GM12878 (cell line): Measurements from ENCODE around the gene SPIB. TPM values are rescaled to one million over a fixed set of nuclear protein-coding genes. Genes with fewer than 3 reads are reported as not detected.

Experiments used
- ATAC-seq: fragments of 200-7000 bp; cut with Tn5 transposase; 3 replicates; pipeline ENCODE4 v1.9.1; 2020; ENCODE audit warnings: mild to moderate bottlenecking, moderate library complexity
- BruUV-seq: library from RNA; stranded (reverse); fragments of 400-500 nt; replicated peaks from 2 replicates; lab custom pipeline; 2021; lab: Mats Ljungman, UMichigan
- CTCF ChIA-PET: fragments of 300-600 bp; sonication (Branson Sonifier 250); formaldehyde crosslinking; extraction: SDS; loops from one replicate; lab custom pipeline; 2021; ENCODE audit warnings: inconsistent platforms; lab: Yijun Ruan, JAX
- POLR2A ChIA-PET: fragments of 350-600 bp; formaldehyde crosslinking; extraction: SDS; loops from one replicate; lab custom pipeline; 2021; ENCODE audit warnings: inconsistent platforms; lab: Charles Lee
- RAD21 ChIA-PET: fragments of 300-600 bp; sonication (Branson Sonifier 250); formaldehyde crosslinking; loops from one replicate; lab custom pipeline; 2023; ENCODE audit warnings: antibody characterized with exemption; ENCODE audit not compliant: unreplicated experiment; lab: Charles Lee
- SMC1A ChIA-PET: fragments of 300-600 bp; sonication (Branson Sonifier 250); formaldehyde crosslinking; loops from one replicate; lab custom pipeline; 2023; ENCODE audit not compliant: unreplicated experiment, uncharacterized antibody; lab: Charles Lee
- DNase-seq: peaks from one replicate; pipeline ENCODE4 v3.0.0-alpha.2; 2011; ENCODE audit warnings: low read depth, low spot score
- FAIRE-seq: peaks from 3 replicates; lab custom pipeline; 2011; peaks lifted over from hg19 to GRCh38; lab: Jason Lieb, UNC
- H2AFZ ChIP-seq: 2 replicates; pipeline ENCODE4 v1.6.0; 2011; ENCODE audit warnings: low read depth, low read length, control low read depth; ENCODE audit not compliant: control insufficient read depth
- H3K27ac ChIP-seq: 2 replicates; pipeline ENCODE4 v1.5.1; 2011; ENCODE audit warnings: control low read depth; ENCODE audit not compliant: control insufficient read depth, insufficient read depth
- H3K27me3 ChIP-seq, 2 experiments: replicated peaks in 1 of 2; 2 replicates each; pipeline versions ENCODE4 v1.6.0 to v1.6.1; 2011; ENCODE audit warnings: low read length in 1 of 2; ENCODE audit not compliant: control insufficient read depth in 2 of 2, insufficient read depth in 2 of 2
- H3K36me3 ChIP-seq, 2 experiments: 2 replicates each; pipeline ENCODE4 v1.5.1; 2011; ENCODE audit warnings: low read length in 1 of 2; ENCODE audit not compliant: control insufficient read depth in 2 of 2, insufficient read depth in 2 of 2
- H3K4me1 ChIP-seq: 2 replicates; pipeline ENCODE4 v1.6.1; 2011; ENCODE audit warnings: mild to moderate bottlenecking, low read length, moderate library complexity, mixed read lengths; ENCODE audit not compliant: control insufficient read depth, insufficient read depth
- H3K4me2 ChIP-seq: 2 replicates; pipeline ENCODE4 v1.6.0; 2011; ENCODE audit warnings: control low read depth; ENCODE audit not compliant: control insufficient read depth, insufficient read depth
- H3K4me3 ChIP-seq: fragments of 200-600 bp; sonication (generic); 2 replicates; pipeline ENCODE4 v1.5.1; 2016
- H3K79me2 ChIP-seq: 2 replicates; pipeline ENCODE4 v1.6.0; 2011; ENCODE audit warnings: low read length; ENCODE audit not compliant: control insufficient read depth, insufficient read depth
- H3K9ac ChIP-seq: 2 replicates; pipeline ENCODE4 v1.8.0; 2011; ENCODE audit warnings: low read length, control low read depth, mixed read lengths; ENCODE audit not compliant: control insufficient read depth, insufficient read depth
- H3K9me3 ChIP-seq: replicated peaks from 3 replicates; pipeline ENCODE4 v1.5.1; 2011; ENCODE audit warnings: mild to moderate bottlenecking, low read length; ENCODE audit not compliant: control insufficient read depth, insufficient read depth
- H4K20me1 ChIP-seq: 2 replicates; pipeline ENCODE4 v1.6.0; 2011; ENCODE audit not compliant: control insufficient read depth, insufficient read depth
- CHD4 ChIP-seq: fragments of 200-600 bp; sonication (generic); IDR thresholded peaks from 2 replicates; pipeline ENCODE4 v1.6.1; 2016; ENCODE audit warnings: mild to moderate bottlenecking
- KDM1A ChIP-seq: fragments of 200-600 bp; sonication (generic); IDR thresholded peaks from 2 replicates; pipeline ENCODE4 v1.6.1; 2016; ENCODE audit warnings: borderline replicate concordance
- MXI1 ChIP-seq: fragments of 150-350 bp; IDR thresholded peaks from 2 replicates; pipeline ENCODE4 v1.6.1; 2011; ENCODE audit warnings: low read depth, mild to moderate bottlenecking, inconsistent platforms, low read length, improper control_type of control experiment
- TAF1 ChIP-seq: IDR thresholded peaks from 2 replicates; pipeline ENCODE4 v1.6.1; 2011; ENCODE audit warnings: mild to moderate bottlenecking, low read depth, low read length, borderline replicate concordance
- TCF7 ChIP-seq: IDR thresholded peaks from 2 replicates; pipeline ENCODE4 v1.6.1; 2014; ENCODE audit warnings: antibody characterized with exemption, borderline replicate concordance
- ZNF207 ChIP-seq: fragments of 450-650 bp; IDR thresholded peaks from 2 replicates; pipeline ENCODE4 v1.6.1; 2014; ENCODE audit warnings: antibody characterized with exemption, mild to moderate bottlenecking, borderline replicate concordance
- ZSCAN29 ChIP-seq: fragments of 450-650 bp; IDR thresholded peaks from 2 replicates; pipeline ENCODE4 v1.6.1; 2017; ENCODE audit warnings: mild to moderate bottlenecking, moderate library complexity
- WGBS: methylation state at CpG from one replicate; pipeline ENCODE4 v1.1.6; 2016; ENCODE audit warnings: low lambda C conversion rate; ENCODE audit not compliant: insufficient replicate concordance, insufficient coverage; ENCODE audit errors: missing lambda C conversion rate; 5-methylcytosine and 5-hydroxymethylcytosine counted together
- in situ Hi-C: fragments of 300-500 bp; cut with MboI; formaldehyde crosslinking; loops from 9 replicates; pipeline ENCODE4 v1.14.3; 2018; ENCODE audit warnings: mixed read lengths
- intact Hi-C: fragments of 100-400 bp; cut with micrococcal nuclease; formaldehyde crosslinking; loops from one replicate; pipeline ENCODE4 v1.14.2; 2022; ENCODE audit not compliant: unreplicated experiment
- polyA plus RNA-seq, 11 experiments: library from polyadenylated mRNA; depleted of rRNA in 4 of 11; unstranded in 6 of 11; stranded (reverse) in 5 of 11; fragments of >200 nt; fragmentation: Nextera tagmentation in 4 of 11; fragmentation: Illumina TruSeq in 1 of 11; extraction: Ambion mirVana in 4 of 11; extraction: Trizol in 1 of 11; gene quantifications; 1 replicate in 1 of 11; 2 replicates in 10 of 11; pipeline versions ENCODE4 v1.2.1 to v1.2.3, GENCODE V29; 2011 to 2016; ENCODE audit warnings: inconsistent platforms in 2 of 11, missing spikeins in 2 of 11, low read depth in 1 of 11
- total RNA-seq, 4 experiments: library from RNA; depleted of rRNA in 3 of 4; stranded (reverse); fragments of >200 nt in 3 of 4; fragmentation: Illumina TruSeq in 1 of 4; extraction: Trizol in 1 of 4; gene quantifications; 2 replicates each; pipeline versions ENCODE4 v1.2.1 to v1.2.3, GENCODE V29; 2013 to 2021
- TF ChIP-seq, protein P1 (sequence below): fragments of 450-650 bp; IDR thresholded peaks from 2 replicates; pipeline ENCODE4 v1.6.1; 2017; ENCODE audit warnings: mild to moderate bottlenecking, moderate library complexity
- TF ChIP-seq, protein P2 (sequence below): fragments of 450-650 bp; IDR thresholded peaks from 2 replicates; pipeline ENCODE4 v1.6.1; 2017; ENCODE audit warnings: borderline replicate concordance
- TF ChIP-seq, protein P3 (sequence below): IDR thresholded peaks from 2 replicates; pipeline ENCODE4 v1.6.1; 2012; ENCODE audit warnings: low read depth, low read length, improper control_type of control experiment

SPIB gene
- total and polyA plus RNA-seq, 10 of the 15 experiments (the other 5 are each of a cell fraction or from before 2014, with no cell fraction given), result 3.5 to 123 (median 56.0) TPM

DNA sequence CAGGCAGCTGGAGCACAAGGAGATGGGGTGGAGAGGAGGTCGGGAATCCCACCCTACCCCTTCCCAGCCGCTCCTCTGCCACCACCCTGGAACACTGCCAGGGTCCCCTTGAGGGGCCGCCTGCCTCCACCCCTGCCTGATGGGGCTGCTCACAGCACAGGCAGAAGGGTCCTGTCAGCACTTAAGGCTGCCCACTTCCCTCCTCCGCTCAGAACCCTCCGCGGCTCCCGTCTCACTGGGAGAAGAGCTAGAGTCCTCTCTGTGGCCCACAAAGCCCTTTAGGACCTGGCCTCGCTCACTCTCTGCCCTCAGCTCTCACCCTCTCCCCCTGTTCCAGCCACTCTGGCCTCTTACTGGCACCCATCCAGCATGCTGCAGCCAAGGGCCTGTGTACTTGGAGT, 38.0 kb upstream of the SPIB start:
- Histone ChIP-seq H3K4me3 (no peak overlapping the region), H3K27me3 (no peaks in the 10 kb centered on the region), H3K4me2 (no peak overlapping the region), H3K79me2 (peaks cover 18% of the 10 kb centered on the region), H2AFZ (no peak overlapping the region), H3K9me3 (no peaks in the 10 kb centered on the region), H3K4me1 (peaks cover 7% of the 10 kb centered on the region; the same call in 1 of the 2 replicates), H4K20me1 (no peaks in the 10 kb centered on the region), H3K27ac (no peak overlapping the region), H3K36me3 (peaks cover 5 to 16% of the 10 kb centered on the region in 2 experiments; a peak in 3 of 4 replicates), H3K9ac (no peak overlapping the region)
- TF ChIP-seq ZNF207 (no peak), ZSCAN29 (no peak), TCF7 (no peak), KDM1A (no peak), TAF1 (no peak), CHD4 (no peak), MXI1 (no peak)
- TF ChIP-seq, protein P1, sequence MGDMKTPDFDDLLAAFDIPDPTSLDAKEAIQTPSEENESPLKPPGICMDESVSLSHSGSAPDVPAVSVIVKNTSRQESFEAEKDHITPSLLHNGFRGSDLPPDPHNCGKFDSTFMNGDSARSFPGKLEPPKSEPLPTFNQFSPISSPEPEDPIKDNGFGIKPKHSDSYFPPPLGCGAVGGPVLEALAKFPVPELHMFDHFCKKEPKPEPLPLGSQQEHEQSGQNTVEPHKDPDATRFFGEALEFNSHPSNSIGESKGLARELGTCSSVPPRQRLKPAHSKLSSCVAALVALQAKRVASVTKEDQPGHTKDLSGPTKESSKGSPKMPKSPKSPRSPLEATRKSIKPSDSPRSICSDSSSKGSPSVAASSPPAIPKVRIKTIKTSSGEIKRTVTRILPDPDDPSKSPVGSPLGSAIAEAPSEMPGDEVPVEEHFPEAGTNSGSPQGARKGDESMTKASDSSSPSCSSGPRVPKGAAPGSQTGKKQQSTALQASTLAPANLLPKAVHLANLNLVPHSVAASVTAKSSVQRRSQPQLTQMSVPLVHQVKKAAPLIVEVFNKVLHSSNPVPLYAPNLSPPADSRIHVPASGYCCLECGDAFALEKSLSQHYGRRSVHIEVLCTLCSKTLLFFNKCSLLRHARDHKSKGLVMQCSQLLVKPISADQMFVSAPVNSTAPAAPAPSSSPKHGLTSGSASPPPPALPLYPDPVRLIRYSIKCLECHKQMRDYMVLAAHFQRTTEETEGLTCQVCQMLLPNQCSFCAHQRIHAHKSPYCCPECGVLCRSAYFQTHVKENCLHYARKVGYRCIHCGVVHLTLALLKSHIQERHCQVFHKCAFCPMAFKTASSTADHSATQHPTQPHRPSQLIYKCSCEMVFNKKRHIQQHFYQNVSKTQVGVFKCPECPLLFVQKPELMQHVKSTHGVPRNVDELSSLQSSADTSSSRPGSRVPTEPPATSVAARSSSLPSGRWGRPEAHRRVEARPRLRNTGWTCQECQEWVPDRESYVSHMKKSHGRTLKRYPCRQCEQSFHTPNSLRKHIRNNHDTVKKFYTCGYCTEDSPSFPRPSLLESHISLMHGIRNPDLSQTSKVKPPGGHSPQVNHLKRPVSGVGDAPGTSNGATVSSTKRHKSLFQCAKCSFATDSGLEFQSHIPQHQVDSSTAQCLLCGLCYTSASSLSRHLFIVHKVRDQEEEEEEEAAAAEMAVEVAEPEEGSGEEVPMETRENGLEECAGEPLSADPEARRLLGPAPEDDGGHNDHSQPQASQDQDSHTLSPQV, result no peak
- TF ChIP-seq, protein P2, sequence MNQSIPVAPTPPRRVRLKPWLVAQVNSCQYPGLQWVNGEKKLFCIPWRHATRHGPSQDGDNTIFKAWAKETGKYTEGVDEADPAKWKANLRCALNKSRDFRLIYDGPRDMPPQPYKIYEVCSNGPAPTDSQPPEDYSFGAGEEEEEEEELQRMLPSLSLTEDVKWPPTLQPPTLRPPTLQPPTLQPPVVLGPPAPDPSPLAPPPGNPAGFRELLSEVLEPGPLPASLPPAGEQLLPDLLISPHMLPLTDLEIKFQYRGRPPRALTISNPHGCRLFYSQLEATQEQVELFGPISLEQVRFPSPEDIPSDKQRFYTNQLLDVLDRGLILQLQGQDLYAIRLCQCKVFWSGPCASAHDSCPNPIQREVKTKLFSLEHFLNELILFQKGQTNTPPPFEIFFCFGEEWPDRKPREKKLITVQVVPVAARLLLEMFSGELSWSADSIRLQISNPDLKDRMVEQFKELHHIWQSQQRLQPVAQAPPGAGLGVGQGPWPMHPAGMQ, result no peak
- TF ChIP-seq, protein P3, sequence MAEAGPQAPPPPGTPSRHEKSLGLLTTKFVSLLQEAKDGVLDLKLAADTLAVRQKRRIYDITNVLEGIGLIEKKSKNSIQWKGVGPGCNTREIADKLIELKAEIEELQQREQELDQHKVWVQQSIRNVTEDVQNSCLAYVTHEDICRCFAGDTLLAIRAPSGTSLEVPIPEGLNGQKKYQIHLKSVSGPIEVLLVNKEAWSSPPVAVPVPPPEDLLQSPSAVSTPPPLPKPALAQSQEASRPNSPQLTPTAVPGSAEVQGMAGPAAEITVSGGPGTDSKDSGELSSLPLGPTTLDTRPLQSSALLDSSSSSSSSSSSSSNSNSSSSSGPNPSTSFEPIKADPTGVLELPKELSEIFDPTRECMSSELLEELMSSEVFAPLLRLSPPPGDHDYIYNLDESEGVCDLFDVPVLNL, result no peak
- BruUV-seq, result no TSS peak
- POLR2A ChIA-PET, result no interaction called here
- intact Hi-C loops, result no loop called here
- RAD21 ChIA-PET, result no interaction called here
- FAIRE-seq (no peak), DNase-seq (no peak), ATAC-seq (no peak)
- in situ Hi-C loops, result no loop called here
- WGBS, result 92% methylated on average over 7 of the region's 8 CpGs
- CTCF ChIA-PET, result no interaction called here
- SMC1A ChIA-PET, result no interaction called here
